Measurements from ENCODE around the gene GOLGA8M.
"Not testable (repeated sequence)": the region's sequence is repeated elsewhere in the genome, so short reads cannot be mapped to it uniquely, and the experiment has no call there.

GRCh38 chr15:28723986-28724385 lies 11.8 kb upstream of the GOLGA8M start:
- TF ChIP-seq CTCF, POLR2A (IDR thresholded peaks at IDR 0.05): not testable (repeated sequence)

Measured in esophagus squamous epithelium (tissue), 4 donors.